ENCODE results near the gene FAM199X. TPM values are rescaled to one million over a fixed set of nuclear protein-coding genes. Genes with fewer than 3 reads are reported as not detected.

The FAM199X gene
- total and polyA plus RNA-seq, 2 donors (not counting 3 experiments of a cell fraction or from before 2014, with no cell fraction given), result 4.0 to 16.8 TPM

DNA sequence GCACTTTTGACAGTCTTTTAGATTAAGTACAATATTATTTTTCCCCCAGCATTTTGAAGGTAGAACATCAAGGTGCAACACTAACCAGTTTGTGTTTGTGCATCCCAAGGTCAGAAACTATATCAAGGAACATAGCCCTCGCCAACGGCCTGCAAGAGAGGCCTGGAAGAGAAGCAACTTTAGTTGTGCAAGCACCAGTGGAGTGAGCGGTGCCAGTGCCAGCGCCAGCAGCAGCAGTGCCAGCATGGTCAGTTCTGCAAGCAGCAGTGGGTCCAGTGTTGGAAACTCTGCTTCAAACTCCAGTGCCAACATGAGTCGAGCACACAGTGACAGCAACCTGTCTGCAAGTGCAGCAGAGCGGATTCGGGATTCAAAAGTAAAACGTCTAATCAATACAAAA, 21.7 kb downstream of the FAM199X start:
- dilution Hi-C loops (cut with MboI; ENCODE audit: extremely low pct_ligation_motif_present, low sequenced_read_pairs), result no loop called here
- no TSS peak for BruUV-seq (replicated peaks)
- Histone ChIP-seq H3K79me2 (ENCODE audit: control insufficient read depth, insufficient read depth, low read length) (peaks cover 10% of the 10 kb centered on the region), H3K27ac (ENCODE audit: insufficient read depth, low read depth, low read length) (no peak overlapping the region), H3K4me3 (replicated peaks in 1 of 3; ENCODE audit: insufficient read depth in 1 of 3, low read depth in 1 of 3, low read length in 3 of 3) (no peak overlapping the region), H3K4me1 (ENCODE audit: control insufficient read depth, extremely low read depth, insufficient read depth, low read length) (no peaks in the 10 kb centered on the region), H4K20me1 (replicated peaks; ENCODE audit: control insufficient read depth, extremely low read depth, insufficient read depth, low read length) (no peaks in the 10 kb centered on the region), H3K4me2 (ENCODE audit: insufficient read depth, low read length) (no peak overlapping the region), H3K9me3 (replicated peaks; ENCODE audit: control insufficient read depth, insufficient read depth, low read length) (no peaks in the 10 kb centered on the region), H3K27me3 (ENCODE audit: control insufficient read depth in 2 of 2, insufficient read depth in 2 of 2, low read length in 2 of 2) (no peaks in the 10 kb centered on the region), H3K36me3 (ENCODE audit: control insufficient read depth in 2 of 2, extremely low read depth in 1 of 2, insufficient read depth in 2 of 2, low read length in 2 of 2) (peaks cover 7% of the 10 kb centered on the region in 2 experiments), H2AFZ (ENCODE audit: low read depth, low read length) (no peak overlapping the region), H3K9ac (replicated peaks; ENCODE audit: extremely low read depth, insufficient read depth, low read length) (no peak overlapping the region), H3K9me1 (replicated peaks; ENCODE audit: control insufficient read depth, extremely low read depth, insufficient read depth, low read length) (no peaks in the 10 kb centered on the region)
- FAIRE-seq (no peak), DNase-seq (ENCODE audit: low read depth, low spot score) (no peak)
- TF ChIP-seq MYC (IDR thresholded peaks at IDR 0.05; ENCODE audit: low read depth, low read length) (no peak), POLR2AphosphoS5 (IDR thresholded peaks at IDR 0.05; ENCODE audit: insufficient read depth, low read depth, low read length) (no peak), GATA2 (IDR thresholded peaks at IDR 0.05; ENCODE audit: insufficient read depth, insufficient read length, low read depth, low read length) (no peak), FOS (IDR thresholded peaks at IDR 0.05; ENCODE audit: borderline replicate concordance, insufficient read depth, low read length) (no peak), JUN (IDR thresholded peaks at IDR 0.05; ENCODE audit: borderline replicate concordance, insufficient read depth, insufficient read length, low read depth) (no peak), EZH2 (IDR thresholded peaks at IDR 0.05; ENCODE audit: borderline replicate concordance, low read depth, low read length, severe bottlenecking) (no peak), POLR2A (IDR thresholded peaks at IDR 0.05; ENCODE audit: low read depth, low read length) (no peak)
- TF ChIP-seq, protein P1, sequence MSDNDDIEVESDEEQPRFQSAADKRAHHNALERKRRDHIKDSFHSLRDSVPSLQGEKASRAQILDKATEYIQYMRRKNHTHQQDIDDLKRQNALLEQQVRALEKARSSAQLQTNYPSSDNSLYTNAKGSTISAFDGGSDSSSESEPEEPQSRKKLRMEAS (IDR thresholded peaks at IDR 0.05; ENCODE audit: insufficient read depth, insufficient read length), result no peak
- TF ChIP-seq, protein P2, sequence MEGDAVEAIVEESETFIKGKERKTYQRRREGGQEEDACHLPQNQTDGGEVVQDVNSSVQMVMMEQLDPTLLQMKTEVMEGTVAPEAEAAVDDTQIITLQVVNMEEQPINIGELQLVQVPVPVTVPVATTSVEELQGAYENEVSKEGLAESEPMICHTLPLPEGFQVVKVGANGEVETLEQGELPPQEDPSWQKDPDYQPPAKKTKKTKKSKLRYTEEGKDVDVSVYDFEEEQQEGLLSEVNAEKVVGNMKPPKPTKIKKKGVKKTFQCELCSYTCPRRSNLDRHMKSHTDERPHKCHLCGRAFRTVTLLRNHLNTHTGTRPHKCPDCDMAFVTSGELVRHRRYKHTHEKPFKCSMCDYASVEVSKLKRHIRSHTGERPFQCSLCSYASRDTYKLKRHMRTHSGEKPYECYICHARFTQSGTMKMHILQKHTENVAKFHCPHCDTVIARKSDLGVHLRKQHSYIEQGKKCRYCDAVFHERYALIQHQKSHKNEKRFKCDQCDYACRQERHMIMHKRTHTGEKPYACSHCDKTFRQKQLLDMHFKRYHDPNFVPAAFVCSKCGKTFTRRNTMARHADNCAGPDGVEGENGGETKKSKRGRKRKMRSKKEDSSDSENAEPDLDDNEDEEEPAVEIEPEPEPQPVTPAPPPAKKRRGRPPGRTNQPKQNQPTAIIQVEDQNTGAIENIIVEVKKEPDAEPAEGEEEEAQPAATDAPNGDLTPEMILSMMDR (IDR thresholded peaks at IDR 0.05; ENCODE audit: extremely low read depth in 1 of 2, insufficient read depth in 1 of 2, low read depth in 1 of 2, low read length in 2 of 2), result no peak
- intact Hi-C loops (cut with micrococcal nuclease), result no loop called here
- CTCF ChIA-PET, result interaction anchor here (2.1 kb wide), 1 partner anchor 8 kb away, joined by 11 read pairs; no protein-coding TSS in a partner anchor
- POLR2A ChIA-PET, result no interaction called here
